Right lobe of liver (tissue), 6 donors: Measurements from ENCODE around the gene DSC1. TPM values are rescaled to one million over a fixed set of nuclear protein-coding genes. Genes with fewer than 3 reads are reported as not detected.

Experiments used
- ATAC-seq, 4 donors: fragments of 200-7000 bp; cut with Tn5 transposase; one replicate each; pipeline ENCODE4 v1.9.1; 2020; ENCODE audit warnings: mild to moderate bottlenecking in 4 of 4, moderate library complexity in 4 of 4
- DNase-seq, 3 donors: peaks; one replicate each; pipeline ENCODE4 v3.0.0-alpha.2; 2020
- H3K27ac ChIP-seq, 3 donors: fragments of 200-600 bp; one replicate each; pipeline ENCODE4 v1.8.0; 2022
- H3K27me3 ChIP-seq, 2 donors: fragments of 200-600 bp; one replicate each; pipeline ENCODE4 v1.8.0; 2022
- H3K36me3 ChIP-seq, 4 donors: fragments of 200-600 bp; sonication (generic) in 1 of 4; one replicate each; pipeline versions ENCODE4 v1.5.1 to v1.8.0; 2017 to 2022; ENCODE audit warnings: control low read depth in 1 of 4
- H3K4me1 ChIP-seq, 4 donors: fragments of 200-600 bp; sonication (generic) in 1 of 4; one replicate each; pipeline versions ENCODE4 v1.5.1 to v1.8.0; 2017 to 2022; ENCODE audit warnings: control low read depth in 1 of 4
- H3K4me3 ChIP-seq, 3 donors: fragments of 200-600 bp; one replicate each; pipeline ENCODE4 v1.8.0; 2022
- H3K9me3 ChIP-seq, 4 donors: fragments of 200-600 bp; sonication (generic) in 1 of 4; one replicate each; pipeline versions ENCODE4 v1.5.1 to v1.8.0; 2017 to 2022; ENCODE audit warnings: control low read depth in 1 of 4
- CTCF ChIP-seq, 4 donors: fragments of 200-600 bp in 3 of 4; fragments of 450-650 bp in 1 of 4; IDR thresholded peaks; one replicate each; pipeline versions ENCODE4 v1.5.1 to v1.8.0; 2016 to 2022; ENCODE audit warnings: antibody characterized with exemption in 4 of 4, mild to moderate bottlenecking in 2 of 4
- POLR2A ChIP-seq: fragments of 450-650 bp; IDR thresholded peaks from one replicate; pipeline ENCODE4 v1.6.1; 2017; ENCODE audit warnings: antibody characterized with exemption, mild to moderate bottlenecking
- WGBS: methylation state at CpG from one replicate; pipeline ENCODE4 v1.1.6; 2018; ENCODE audit warnings: low coverage, low lambda C conversion rate; ENCODE audit not compliant: insufficient coverage; ENCODE audit errors: missing lambda C conversion rate; 5-methylcytosine and 5-hydroxymethylcytosine counted together
- intact Hi-C, 2 donors: fragments of 100-400 bp; cut with DNase I; formaldehyde crosslinking; loops; one replicate each; pipeline versions ENCODE4 v1.11.2 to v1.14.1; 2022
- total RNA-seq, 6 experiments: library from RNA; depleted of rRNA in 2 of 6; stranded (reverse); fragments of >200 nt in 2 of 6; fragmentation: NEBNext Ultra II Directional in 3 of 6; extraction: Animal tissue kit (Norgen Biotek cat#: 25700) in 3 of 6; gene quantifications; one replicate each; pipeline versions ENCODE4 v1.1.0 to v1.2.4, GENCODE V29; 2016 to 2023
- donor health status: DM: no; HTN: yes; CAD: no.
- donor health status: DM: no; HTN: no; CAD: no.
- donor health status: DM: no; HTN: no; CAD: no.
- donor health status: DM: no; HTN: yes; CAD: no.
- donor health status: DM: no; HTN: yes; CAD: no.

DSC1 gene
- total RNA-seq, 6 experiments from 2014 or later: not detected

GRCh38 chr18:31176531-31176930 is 13.9 kb upstream of the DSC1 start:
- ATAC-seq: no peak
- intact Hi-C loops: no loop called here
- WGBS: 71% methylated on average over 2 of the region's 2 CpGs
- Histone ChIP-seq H3K36me3 (no peaks in the 10 kb centered on the region), H3K4me3 (no peak overlapping the region), H3K27ac (no peak overlapping the region), H3K27me3 (no peaks in the 10 kb centered on the region), H3K9me3 (no peaks in the 10 kb centered on the region), H3K4me1 (no peaks in the 10 kb centered on the region)
- no peak for DNase-seq
- no peak for TF ChIP-seq POLR2A
- TF ChIP-seq CTCF (IDR thresholded peaks at IDR 0.05): no peak

GRCh38 chr18:31171144-31171839 is 8.6 kb upstream of the DSC1 start:
- intact Hi-C loops: no loop called here
- DNase-seq (no peak), ATAC-seq (no peak)
- Histone ChIP-seq H3K27me3 (no peaks in the 10 kb centered on the region), H3K4me1 (no peaks in the 10 kb centered on the region), H3K36me3 (no peaks in the 10 kb centered on the region), H3K9me3 (no peaks in the 10 kb centered on the region), H3K27ac (no peak overlapping the region), H3K4me3 (no peak overlapping the region)
- 100% methylated on average over 1 of the region's 1 CpG for WGBS
- no peak for TF ChIP-seq CTCF (IDR thresholded peaks at IDR 0.05)
- no peak for TF ChIP-seq POLR2A

GRCh38 chr18:31170335-31170734 is 7.7 kb upstream of the DSC1 start:
- ATAC-seq (no peak), DNase-seq (no peak)
- Histone ChIP-seq H3K4me3 (no peak overlapping the region), H3K27me3 (no peaks in the 10 kb centered on the region), H3K9me3 (no peaks in the 10 kb centered on the region), H3K4me1 (no peaks in the 10 kb centered on the region), H3K36me3 (no peaks in the 10 kb centered on the region), H3K27ac (no peak overlapping the region)
- intact Hi-C loops: no loop called here
- TF ChIP-seq POLR2A (no peak), CTCF (IDR thresholded peaks at IDR 0.05) (no peak)
- WGBS: 65% methylated on average over 4 of the region's 4 CpGs

- ATAC-seq (no peak), DNase-seq (no peak)
- intact Hi-C loops: no loop called here
- no peaks in the 10 kb centered on the region for H3K36me3 ChIP-seq
- no peak overlapping the region for H3K27ac ChIP-seq
- 72% methylated on average over 4 of the region's 5 CpGs for WGBS
- TF ChIP-seq POLR2A: no peak
- no peak for TF ChIP-seq CTCF (IDR thresholded peaks at IDR 0.05)
- no peaks in the 10 kb centered on the region for H3K27me3 ChIP-seq
- H3K4me3 ChIP-seq: no peak overlapping the region
- H3K9me3 ChIP-seq: no peaks in the 10 kb centered on the region
- H3K4me1 ChIP-seq: no peaks in the 10 kb centered on the region
Measured at GRCh38 chr18:31162419-31162793, 250 bp downstream of the DSC1 start.
